Endothelial cell of umbilical vein (primary cell): ENCODE results near the gene DOCK1. TPM values are rescaled to one million over a fixed set of nuclear protein-coding genes. Genes with fewer than 3 reads are reported as not detected.

Experiments
- BruUV-seq: library from RNA; stranded (reverse); fragments of 400-500 nt; replicated peaks from 2 replicates; lab custom pipeline; 2021; lab: Mats Ljungman, UMichigan
- CTCF ChIA-PET: fragments of 300-600, 350-600 bp; sonication (Branson Sonifier 250); formaldehyde crosslinking; loops from one replicate; lab custom pipeline; 2021; ENCODE audit warnings: antibody characterized with exemption, inconsistent platforms; lab: Charles Lee
- POLR2A ChIA-PET: fragments of 300-600, 350-600 bp; sonication (Branson Sonifier 250); formaldehyde crosslinking; loops from one replicate; lab custom pipeline; 2021; ENCODE audit warnings: antibody characterized with exemption, inconsistent platforms; lab: Charles Lee
- DNase-seq: peaks from one replicate; pipeline ENCODE4 v3.0.0-alpha.2; 2011; ENCODE audit warnings: low read depth, low spot score
- FAIRE-seq: peaks from 2 replicates; lab custom pipeline; 2011; peaks lifted over from hg19 to GRCh38; lab: Jason Lieb, UNC
- H2AFZ ChIP-seq: 2 replicates; pipeline ENCODE4 v1.6.0; 2012; ENCODE audit warnings: low read depth, low read length, control low read depth, inconsistent platforms
- H3K27ac ChIP-seq: 2 replicates; pipeline ENCODE4 v1.5.1; 2011; ENCODE audit warnings: low read depth, mild to moderate bottlenecking, control low read depth, low read length, moderate library complexity; ENCODE audit not compliant: insufficient read depth
- H3K27me3 ChIP-seq, 2 experiments: 2 replicates each; pipeline versions ENCODE4 v1.6.0 to v1.6.1; 2011; ENCODE audit warnings: low read length in 2 of 2, mixed read lengths in 1 of 2; ENCODE audit not compliant: control insufficient read depth in 2 of 2, insufficient read depth in 2 of 2
- H3K36me3 ChIP-seq, 2 experiments: 2 replicates in 1 of 2; 3 replicates in 1 of 2; pipeline ENCODE4 v1.5.1; 2011; ENCODE audit warnings: low read length in 2 of 2, mild to moderate bottlenecking in 1 of 2, moderate library complexity in 1 of 2; ENCODE audit not compliant: control insufficient read depth in 2 of 2, insufficient read depth in 2 of 2; ENCODE audit errors: extremely low read depth in 1 of 2
- H3K4me1 ChIP-seq: 3 replicates; pipeline ENCODE4 v1.5.1; 2011; ENCODE audit warnings: mild to moderate bottlenecking, low read length; ENCODE audit not compliant: control insufficient read depth, insufficient read depth; ENCODE audit errors: extremely low read depth
- H3K4me2 ChIP-seq: 2 replicates; pipeline ENCODE4 v1.6.1; 2011; ENCODE audit warnings: low read length, control low read depth, mixed read lengths; ENCODE audit not compliant: insufficient read depth
- H3K4me3 ChIP-seq, 3 experiments: fragments of 200-600 bp in 1 of 3; sonication (generic), shearing (Covaris generic) in 1 of 3; replicated peaks in 1 of 3; 2 replicates each; pipeline ENCODE4 v1.5.1; 2011 to 2016; ENCODE audit warnings: control low read depth in 3 of 3, low read length in 3 of 3, mild to moderate bottlenecking in 2 of 3, inconsistent platforms in 1 of 3, low read depth in 1 of 3, moderate library complexity in 1 of 3; ENCODE audit not compliant: insufficient read depth in 1 of 3
- H3K79me2 ChIP-seq: 2 replicates; pipeline ENCODE4 v1.6.0; 2012; ENCODE audit warnings: low read length, inconsistent platforms; ENCODE audit not compliant: control insufficient read depth, insufficient read depth
- H3K9ac ChIP-seq: replicated peaks from 2 replicates; pipeline ENCODE3; 2011; ENCODE audit warnings: low read length, control low read depth; ENCODE audit not compliant: insufficient read depth; ENCODE audit errors: extremely low read depth
- H3K9me1 ChIP-seq: replicated peaks from 3 replicates; pipeline ENCODE4 v1.6.0; 2011; ENCODE audit warnings: mild to moderate bottlenecking, low read length; ENCODE audit not compliant: control insufficient read depth, insufficient read depth; ENCODE audit errors: extremely low read depth
- H3K9me3 ChIP-seq: replicated peaks from 2 replicates; pipeline ENCODE4 v1.5.1; 2012; ENCODE audit warnings: low read length, inconsistent platforms; ENCODE audit not compliant: control insufficient read depth, insufficient read depth
- H4K20me1 ChIP-seq: replicated peaks from 2 replicates; pipeline ENCODE3; 2011; ENCODE audit warnings: mild to moderate bottlenecking, low read length; ENCODE audit not compliant: control insufficient read depth, insufficient read depth; ENCODE audit errors: extremely low read depth
- EZH2 ChIP-seq: IDR thresholded peaks from 2 replicates; pipeline ENCODE4 v1.6.1; 2012; ENCODE audit warnings: borderline replicate concordance, low read depth, mild to moderate bottlenecking, moderate library complexity, low read length, inconsistent platforms; ENCODE audit not compliant: severe bottlenecking
- FOS ChIP-seq: IDR thresholded peaks from 2 replicates; pipeline ENCODE4 v1.6.1; 2011; ENCODE audit warnings: mild to moderate bottlenecking, low read length, moderate library complexity, borderline replicate concordance; ENCODE audit not compliant: insufficient read depth
- GATA2 ChIP-seq: IDR thresholded peaks from 2 replicates; pipeline ENCODE4 v1.7.0; 2011; ENCODE audit warnings: low read depth, mild to moderate bottlenecking, moderate library complexity, mixed read lengths, low read length; ENCODE audit not compliant: insufficient read length, insufficient read depth
- JUN ChIP-seq: IDR thresholded peaks from 2 replicates; pipeline ENCODE4 v1.6.1; 2011; ENCODE audit warnings: borderline replicate concordance, low read depth; ENCODE audit not compliant: insufficient read length, insufficient read depth
- MYC ChIP-seq: IDR thresholded peaks from one replicate; pipeline ENCODE4 v1.6.1; 2011; ENCODE audit warnings: mild to moderate bottlenecking, low read depth, low read length
- POLR2A ChIP-seq: IDR thresholded peaks from 2 replicates; pipeline ENCODE4 v1.6.1; 2012; ENCODE audit warnings: low read depth, mild to moderate bottlenecking, control low read depth, low read length
- POLR2AphosphoS5 ChIP-seq: IDR thresholded peaks from 2 replicates; pipeline ENCODE4 v1.6.1; 2012; ENCODE audit warnings: low read depth, mild to moderate bottlenecking, control low read depth, low read length, moderate library complexity; ENCODE audit not compliant: insufficient read depth
- dilution Hi-C: fragments of 300-500 bp; cut with MboI; formaldehyde crosslinking; loops from one replicate; pipeline ENCODE4 v1.15.0; 2019; ENCODE audit warnings: low sequenced_read_pairs; ENCODE audit not compliant: extremely low pct_ligation_motif_present
- intact Hi-C: fragments of 100-400 bp; cut with micrococcal nuclease; formaldehyde crosslinking; loops from one replicate; pipeline ENCODE4 v1.10.0; 2022
- polyA plus RNA-seq, 4 experiments: library from polyadenylated mRNA; depleted of rRNA in 3 of 4; stranded (reverse) in 3 of 4; unstranded in 1 of 4; fragments of >200 nt; gene quantifications; 2 replicates each; pipeline versions ENCODE4 v1.2.1 to v1.2.3, GENCODE V29; 2011 to 2012; ENCODE audit warnings: missing spikeins in 1 of 4
- total RNA-seq: library from RNA; stranded (reverse); gene quantifications from 2 replicates; pipeline ENCODE4 v1.2.3, GENCODE V29; 2021
- TF ChIP-seq, protein P1 (sequence below), 2 donors: IDR thresholded peaks; 1 replicate in 1 of 2; 2 replicates in 1 of 2; pipeline ENCODE4 v1.5.1; 2011; ENCODE audit warnings: low read length in 2 of 2, mild to moderate bottlenecking in 2 of 2, moderate library complexity in 2 of 2, control low read depth in 1 of 2, inconsistent platforms in 1 of 2, low read depth in 1 of 2; ENCODE audit not compliant: insufficient read depth in 1 of 2; ENCODE audit errors: extremely low read depth in 1 of 2
- TF ChIP-seq, protein P2 (sequence below): IDR thresholded peaks from 2 replicates; pipeline ENCODE4 v1.6.1; 2011; ENCODE audit not compliant: insufficient read depth, insufficient read length

DOCK1 gene
- total and polyA plus RNA-seq, 2 donors (not counting 3 experiments of a cell fraction or from before 2014, with no cell fraction given) = 22.5 to 83.1 TPM

DNA sequence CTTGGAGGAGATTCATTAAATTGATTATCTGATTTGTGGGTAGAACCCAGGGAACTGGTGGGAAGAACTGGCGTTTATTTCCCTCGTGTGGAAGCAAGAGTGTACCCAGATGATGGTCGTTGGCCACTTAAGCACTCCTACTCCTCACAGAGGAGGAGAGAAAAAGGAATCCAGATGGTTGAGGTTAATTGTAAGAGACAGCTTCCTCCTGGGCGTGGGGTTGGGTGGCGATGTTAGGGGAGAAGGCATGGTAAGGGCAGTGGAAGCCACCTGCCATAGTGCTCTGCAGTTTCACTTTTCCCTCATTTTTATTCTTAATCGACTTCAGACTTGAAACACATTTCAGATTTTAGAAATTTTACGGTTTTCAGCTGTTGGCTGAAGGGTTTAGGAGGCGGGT is 104.1 kb downstream of the DOCK1 start:
- Histone ChIP-seq H3K9me3 (no peaks in the 10 kb centered on the region), H3K36me3 (peaks cover 0 to 11% of the 10 kb centered on the region in 2 experiments), H3K27ac (no peak overlapping the region), H3K4me2 (no peak overlapping the region), H4K20me1 (no peaks in the 10 kb centered on the region), H2AFZ (no peak overlapping the region), H3K9me1 (no peaks in the 10 kb centered on the region), H3K4me1 (no peaks in the 10 kb centered on the region), H3K4me3 (no peak overlapping the region), H3K79me2 (no peaks in the 10 kb centered on the region), H3K9ac (no peak overlapping the region), H3K27me3 (no peaks in the 10 kb centered on the region)
- no TSS peak for BruUV-seq
- CTCF ChIA-PET = no interaction called here
- dilution Hi-C loops (no loop called here), intact Hi-C loops (no loop called here)
- POLR2A ChIA-PET = no interaction called here
- FAIRE-seq (no peak), DNase-seq (no peak)
- TF ChIP-seq POLR2A = no peak
- TF ChIP-seq, protein P1, sequence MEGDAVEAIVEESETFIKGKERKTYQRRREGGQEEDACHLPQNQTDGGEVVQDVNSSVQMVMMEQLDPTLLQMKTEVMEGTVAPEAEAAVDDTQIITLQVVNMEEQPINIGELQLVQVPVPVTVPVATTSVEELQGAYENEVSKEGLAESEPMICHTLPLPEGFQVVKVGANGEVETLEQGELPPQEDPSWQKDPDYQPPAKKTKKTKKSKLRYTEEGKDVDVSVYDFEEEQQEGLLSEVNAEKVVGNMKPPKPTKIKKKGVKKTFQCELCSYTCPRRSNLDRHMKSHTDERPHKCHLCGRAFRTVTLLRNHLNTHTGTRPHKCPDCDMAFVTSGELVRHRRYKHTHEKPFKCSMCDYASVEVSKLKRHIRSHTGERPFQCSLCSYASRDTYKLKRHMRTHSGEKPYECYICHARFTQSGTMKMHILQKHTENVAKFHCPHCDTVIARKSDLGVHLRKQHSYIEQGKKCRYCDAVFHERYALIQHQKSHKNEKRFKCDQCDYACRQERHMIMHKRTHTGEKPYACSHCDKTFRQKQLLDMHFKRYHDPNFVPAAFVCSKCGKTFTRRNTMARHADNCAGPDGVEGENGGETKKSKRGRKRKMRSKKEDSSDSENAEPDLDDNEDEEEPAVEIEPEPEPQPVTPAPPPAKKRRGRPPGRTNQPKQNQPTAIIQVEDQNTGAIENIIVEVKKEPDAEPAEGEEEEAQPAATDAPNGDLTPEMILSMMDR (IDR thresholded peaks at IDR 0.05; ENCODE audit: extremely low read depth in 1 of 2, insufficient read depth in 1 of 2, low read depth in 1 of 2, low read length in 2 of 2) = no peak
- TF ChIP-seq, protein P2, sequence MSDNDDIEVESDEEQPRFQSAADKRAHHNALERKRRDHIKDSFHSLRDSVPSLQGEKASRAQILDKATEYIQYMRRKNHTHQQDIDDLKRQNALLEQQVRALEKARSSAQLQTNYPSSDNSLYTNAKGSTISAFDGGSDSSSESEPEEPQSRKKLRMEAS = no peak
- TF ChIP-seq POLR2AphosphoS5 = no peak
- no peak for TF ChIP-seq EZH2
- TF ChIP-seq FOS = no peak
- TF ChIP-seq JUN = no peak
- TF ChIP-seq GATA2 = no peak
- TF ChIP-seq MYC = no peak
